HG03439 (cell line): ENCODE data around the gene TEC.
A peak's percentile ranks its signal among the peaks of the same experiment; 100 is the strongest.

Experiments used
- ATAC-seq: cut with Tn5 transposase; IDR thresholded peaks from one replicate; pipeline ENCODE4 v1.9.1; 2021; ENCODE audit warnings: mild to moderate bottlenecking, moderate library complexity; ENCODE audit not compliant: unreplicated experiment

Gene TEC

GRCh38 chr4:48270523-48270897 lies 872 bp upstream of the TEC start:
- no peak for ATAC-seq

- peak; percentile 83 for ATAC-seq
Measured at GRCh38 chr4:48269861-48270522, 354 bp upstream of the TEC start.

- no peak for ATAC-seq
Measured at GRCh38 chr4:48267574-48267973, 2.1 kb downstream of the TEC start.

GRCh38 chr4:48266781-48267180 lies 2.9 kb downstream of the TEC start:
- ATAC-seq: no peak

GRCh38 chr4:48262926-48263325 lies 6.7 kb downstream of the TEC start:
- ATAC-seq: no peak

GRCh38 chr4:48262484-48262883 lies 7.2 kb downstream of the TEC start:
- ATAC-seq: no peak

GRCh38 chr4:48261281-48261680 lies 8.4 kb downstream of the TEC start:
- ATAC-seq: no peak

- no peak for ATAC-seq
Measured at GRCh38 chr4:48259748-48260147, 9.9 kb downstream of the TEC start.

- no peak for ATAC-seq
Measured at GRCh38 chr4:48258845-48259397, 10.7 kb downstream of the TEC start.

GRCh38 chr4:48255959-48256342 lies 13.7 kb downstream of the TEC start:
- ATAC-seq: no peak

- ATAC-seq: no peak
Measured at GRCh38 chr4:48255072-48255958, 14.3 kb downstream of the TEC start.

GRCh38 chr4:48254381-48255071 lies 15.1 kb downstream of the TEC start:
- ATAC-seq: no peak

- ATAC-seq: no peak
Measured at GRCh38 chr4:48252313-48252712, 17.3 kb downstream of the TEC start.

- ATAC-seq: no peak
Measured at GRCh38 chr4:48250980-48251379, 18.7 kb downstream of the TEC start.

GRCh38 chr4:48250343-48250742 lies 19.3 kb downstream of the TEC start:
- no peak for ATAC-seq

GRCh38 chr4:48249378-48249777 lies 20.3 kb downstream of the TEC start:
- ATAC-seq: no peak

- ATAC-seq: no peak
Measured at GRCh38 chr4:48248559-48248953, 21.1 kb downstream of the TEC start.

GRCh38 chr4:48247878-48248558 lies 21.6 kb downstream of the TEC start:
- no peak for ATAC-seq

GRCh38 chr4:48247142-48247877 lies 22.3 kb downstream of the TEC start:
- peak; percentile 62 for ATAC-seq

- ATAC-seq: no peak
Measured at GRCh38 chr4:48244665-48245064, 25.0 kb downstream of the TEC start.
